ENCODE measurements around the gene TTI1. TPM values are rescaled to one million over a fixed set of nuclear protein-coding genes. Genes with fewer than 3 reads are reported as not detected.

The TTI1 gene
- total RNA-seq, 1 experiment from 2014 or later, result 26.9 TPM

- ATAC-seq (no peak), DNase-seq (ENCODE audit: low read depth, low spot score) (no peak)
- Histone ChIP-seq H3K4me2 (ENCODE audit: low read length) (no peak overlapping the region), H3K4me3 (replicated peaks in 1 of 2; ENCODE audit: low read depth in 1 of 2, low read length in 2 of 2) (no peak overlapping the region), H3K9me2 (ENCODE audit: insufficient read depth) (no peaks in the 10 kb centered on the region), H3K9me3 (ENCODE audit: control insufficient read depth in 1 of 2, insufficient read depth in 1 of 2, low read depth in 1 of 2, low read length in 2 of 2) (no peaks in the 10 kb centered on the region), H3K79me2 (ENCODE audit: insufficient read depth, low read length) (no peaks in the 10 kb centered on the region), H3K27ac (ENCODE audit: low read depth, low read length) (no peak overlapping the region), H4K20me1 (ENCODE audit: insufficient read depth) (no peaks in the 10 kb centered on the region), H3K4me1 (ENCODE audit: control insufficient read depth in 1 of 2, insufficient read depth in 2 of 2, low read length in 2 of 2) (no peaks in the 10 kb centered on the region), H3K9ac (ENCODE audit: low read length) (no peak overlapping the region), H3K27me3 (ENCODE audit: insufficient read depth, low read length) (no peaks in the 10 kb centered on the region), H3K36me3 (ENCODE audit: control insufficient read depth in 1 of 2, insufficient read depth in 2 of 2, low read length in 2 of 2) (peaks cover 3 to 26% of the 10 kb centered on the region in 2 experiments; a peak in 3 of 4 replicates), H2AFZ (ENCODE audit: low read depth, low read length, poor library complexity, severe bottlenecking) (no peak overlapping the region)
- CTCF ChIA-PET, result interaction anchor here (0.7 kb wide), 1 partner anchor 9 kb away, joined by 3 read pairs; no protein-coding TSS in a partner anchor
- RAD21 ChIA-PET (ENCODE audit: low non-redundant PET in 1 of 2, low total read pairs in 2 of 2, uncharacterized antibody in 2 of 2, unreplicated experiment in 2 of 2), result no interaction called here
- intact Hi-C loops (cut with micrococcal nuclease), result no loop called here
- POLR2A ChIA-PET, result no interaction called here
- BruUV-seq (replicated peaks), result no TSS peak
- no peak for TF ChIP-seq ATF3 (IDR thresholded peaks at IDR 0.05)
- TF ChIP-seq POLR2AphosphoS5 (IDR thresholded peaks at IDR 0.05; ENCODE audit: low read depth, low read length), result no peak
- no peak for TF ChIP-seq ELF1 (IDR thresholded peaks at IDR 0.05; ENCODE audit: borderline replicate concordance, low read depth)
- TF ChIP-seq EZH2 (IDR thresholded peaks at IDR 0.05), result no peak
- no peak for TF ChIP-seq RAD21 (IDR thresholded peaks at IDR 0.05; ENCODE audit: low read depth)
- no peak for TF ChIP-seq MAX (IDR thresholded peaks at IDR 0.05)
- TF ChIP-seq EZH2phosphoT487 (IDR thresholded peaks at IDR 0.05; ENCODE audit: borderline replicate concordance), result no peak
- no peak for TF ChIP-seq SRF (IDR thresholded peaks at IDR 0.05; ENCODE audit: low read depth)
- no peak for TF ChIP-seq POLR2A (IDR thresholded peaks at IDR 0.05; ENCODE audit: borderline replicate concordance, extremely low read depth, insufficient read depth, insufficient read length)
- no peak for TF ChIP-seq ZNF274 (IDR thresholded peaks at IDR 0.05; ENCODE audit: low read depth, low read length)
- TF ChIP-seq SP1 (IDR thresholded peaks at IDR 0.05; ENCODE audit: low read depth), result no peak
- TF ChIP-seq YY1 (IDR thresholded peaks at IDR 0.05; ENCODE audit: extremely low read depth, insufficient replicate concordance, low read depth, low read length), result no peak
- no peak for TF ChIP-seq FOSL1 (IDR thresholded peaks at IDR 0.05; ENCODE audit: low read depth)
- TF ChIP-seq JUND (IDR thresholded peaks at IDR 0.05), result no peak
- no peak for TF ChIP-seq SIN3A (IDR thresholded peaks at IDR 0.05; ENCODE audit: low read depth)
- no peak for TF ChIP-seq CBX3 (IDR thresholded peaks at IDR 0.05; ENCODE audit: low read depth)
- no peak for TF ChIP-seq TCF7L2 (IDR thresholded peaks at IDR 0.05; ENCODE audit: borderline replicate concordance, extremely low read depth, insufficient read depth, insufficient read length)
- TF ChIP-seq CTCF (IDR thresholded peaks at IDR 0.05 in 2 of 3, conservative IDR thresholded peaks at IDR 0.05 in 1 of 3; ENCODE audit: borderline replicate concordance in 1 of 3, insufficient read depth in 1 of 3, low read depth in 2 of 3, low read length in 2 of 3), result no peak
- TF ChIP-seq EGR1 (IDR thresholded peaks at IDR 0.05; ENCODE audit: low read depth), result no peak
- TF ChIP-seq ZFX (IDR thresholded peaks at IDR 0.05), result no peak
Observed at GRCh38 chr20:37983286-37983685, 50.0 kb downstream of the TTI1 start.
